Measurements from ENCODE around the gene DFFB. TPM values are rescaled to one million over a fixed set of nuclear protein-coding genes. Genes with fewer than 3 reads are reported as not detected.

Gene DFFB
- total RNA-seq, 1 donor from 2014 or later, result 2.1 TPM

DNA sequence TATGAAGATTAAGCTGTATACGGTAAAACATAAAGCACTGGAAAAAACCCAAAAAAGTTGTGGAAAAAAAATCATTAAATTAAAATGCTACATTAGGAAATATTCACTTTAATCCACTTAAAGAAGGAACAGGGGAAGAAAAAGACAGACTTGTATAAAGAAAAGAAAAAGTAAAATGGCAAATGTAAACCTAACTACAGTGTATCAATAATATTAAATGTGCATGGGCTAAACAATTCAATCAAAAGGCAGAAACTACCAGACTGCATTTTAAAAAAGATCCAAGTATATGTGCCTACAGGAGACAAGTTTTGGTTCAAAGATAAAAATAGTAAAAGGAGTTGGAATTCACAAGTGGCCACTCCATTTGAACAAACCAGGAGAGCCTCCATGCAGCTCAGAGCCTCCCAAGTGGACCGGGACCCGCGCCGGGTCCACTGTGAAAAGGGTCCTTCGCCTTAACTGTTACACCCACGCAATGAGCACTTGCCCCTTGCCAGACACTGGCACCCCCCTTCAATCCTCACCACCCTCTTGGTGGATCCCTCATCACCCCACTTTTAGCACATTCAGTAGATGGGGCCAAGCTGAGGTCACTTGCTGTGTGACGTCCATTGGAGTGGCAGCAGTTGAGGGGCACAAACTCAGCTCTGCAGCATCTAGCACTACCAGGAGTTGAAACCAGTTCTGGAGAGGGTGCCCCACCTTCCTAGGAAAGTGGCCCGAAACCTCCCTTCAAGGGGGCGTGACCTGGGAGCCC is 41.9 kb downstream of the DFFB start:
- Histone ChIP-seq H3K27me3 (ENCODE audit: control insufficient read depth in 3 of 3, insufficient read depth in 3 of 3, low read length in 3 of 3) (no peaks in the 10 kb centered on the region), H3K4me3 (ENCODE audit: low read length in 3 of 3) (peak overlapping the region; percentile 73 to 95 (median 94)), H3K4me1 (ENCODE audit: control insufficient read depth in 3 of 3, insufficient read depth in 3 of 3, low read length in 3 of 3) (peaks cover 6 to 27% (median 7%) of the 10 kb centered on the region in 3 donors), H3K36me3 (ENCODE audit: control insufficient read depth in 3 of 3, insufficient read depth in 3 of 3, low read length in 3 of 3) (peaks cover 0 to 7% (median 4%) of the 10 kb centered on the region in 3 donors), H3K9ac (ENCODE audit: low read depth in 1 of 3, low read length in 3 of 3) (peak overlapping the region; percentile 83 to 99 (median 94)), H3K27ac (ENCODE audit: low read depth, low read length) (peak overlapping the region; percentile 94), H3K9me3 (ENCODE audit: control insufficient read depth in 3 of 3, low read length in 3 of 3) (peaks cover 0 to 4% (median 3%) of the 10 kb centered on the region in 3 donors)

GRCh38 chr1:3899754-3900149 is 42.5 kb downstream of the DFFB start:
- peak overlapping the region; percentile 94 for H3K27ac ChIP-seq (ENCODE audit: low read depth, low read length)
- peaks cover 0 to 4% (median 3%) of the 10 kb centered on the region in 3 donors for H3K9me3 ChIP-seq (ENCODE audit: control insufficient read depth in 3 of 3, low read length in 3 of 3)
- H3K36me3 ChIP-seq (ENCODE audit: control insufficient read depth in 3 of 3, insufficient read depth in 3 of 3, low read length in 3 of 3), result peaks cover 0 to 7% (median 2%) of the 10 kb centered on the region in 3 donors
- peak overlapping the region; percentile 83 to 99 (median 94) for H3K9ac ChIP-seq (ENCODE audit: low read depth in 1 of 3, low read length in 3 of 3)
- H3K27me3 ChIP-seq (ENCODE audit: control insufficient read depth in 3 of 3, insufficient read depth in 3 of 3, low read length in 3 of 3), result no peaks in the 10 kb centered on the region
- peaks cover 6 to 27% (median 7%) of the 10 kb centered on the region in 3 donors for H3K4me1 ChIP-seq (ENCODE audit: control insufficient read depth in 3 of 3, insufficient read depth in 3 of 3, low read length in 3 of 3)
- H3K4me3 ChIP-seq (ENCODE audit: low read length in 3 of 3), result peak overlapping the region; percentile 73 to 95 (median 94)

DNA sequence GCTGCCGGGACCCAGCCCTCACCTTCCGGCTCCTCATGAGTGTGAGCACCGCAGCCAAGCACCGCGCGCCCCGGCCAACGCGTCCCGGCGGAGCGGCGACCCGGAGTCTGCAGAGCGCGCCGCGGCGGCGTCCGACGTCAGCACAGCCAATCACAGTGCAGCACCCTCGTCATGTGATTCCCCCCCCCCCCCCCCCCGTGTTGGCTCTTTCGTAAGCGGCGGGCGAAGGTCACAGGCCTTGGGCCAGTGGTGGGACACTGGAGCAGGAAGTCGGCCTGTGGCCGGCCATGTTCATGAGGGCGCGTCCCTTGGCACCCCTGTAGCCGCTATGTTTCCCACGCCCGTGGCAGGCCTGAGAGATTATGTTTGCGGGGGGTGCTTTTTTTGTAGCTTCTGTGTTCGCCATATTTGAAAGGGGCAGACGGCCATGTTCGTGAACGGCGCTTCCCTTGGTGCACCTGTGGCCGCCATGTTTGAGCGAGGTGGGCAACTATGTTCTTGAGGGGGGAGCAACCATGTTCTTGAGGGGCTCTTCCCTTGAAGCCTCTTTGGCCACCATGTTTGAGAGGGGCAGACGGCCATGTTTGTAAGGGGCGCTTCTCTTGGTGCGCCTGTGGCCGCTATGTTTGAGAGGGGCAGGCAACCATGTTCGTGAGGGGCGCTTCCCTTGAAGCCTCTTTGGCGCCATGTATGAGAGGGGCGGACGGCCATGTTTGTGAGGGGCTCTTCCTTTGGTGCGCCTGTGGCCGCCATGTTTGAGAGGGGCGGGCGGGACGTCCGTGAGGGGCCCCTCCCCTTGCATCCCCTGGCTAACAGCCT is 43.1 kb downstream of the DFFB start, which contains the start of gene C1orf174:
Gene C1orf174 (minus strand): TSS at position 123 of the 819 bp plus-strand sequence. CDS start 86 bp downstream, at position 37.
- H3K4me1 ChIP-seq (ENCODE audit: control insufficient read depth in 3 of 3, insufficient read depth in 3 of 3, low read length in 3 of 3), result peaks cover 6 to 26% (median 7%) of the 10 kb centered on the region in 3 donors
- peak within 1 kb of the TSS; percentile 94 for H3K27ac ChIP-seq (ENCODE audit: low read depth, low read length)
- peak within 1 kb of the TSS; percentile 94 to 99 (median 97) for H3K9ac ChIP-seq (ENCODE audit: low read depth in 1 of 3, low read length in 3 of 3)
- H3K36me3 ChIP-seq (ENCODE audit: control insufficient read depth in 3 of 3, insufficient read depth in 3 of 3, low read length in 3 of 3), result peaks cover 0 to 6% (median 0%) of the 10 kb centered on the region in 3 donors
- H3K4me3 ChIP-seq (ENCODE audit: low read length in 3 of 3), result peak within 1 kb of the TSS; percentile 85 to 95 (median 94)
- H3K9me3 ChIP-seq (ENCODE audit: control insufficient read depth in 3 of 3, low read length in 3 of 3), result peaks cover 0 to 4% (median 3%) of the 10 kb centered on the region in 3 donors
- no peaks in the 10 kb centered on the region for H3K27me3 ChIP-seq (ENCODE audit: control insufficient read depth in 3 of 3, insufficient read depth in 3 of 3, low read length in 3 of 3)

GRCh38 chr1:3900969-3901529 is 43.8 kb downstream of the DFFB start:
- H3K9ac ChIP-seq (ENCODE audit: low read depth in 1 of 3, low read length in 3 of 3), result peak overlapping the region; percentile 94 to 99 (median 97)
- H3K4me3 ChIP-seq (ENCODE audit: low read length in 3 of 3), result peak overlapping the region; percentile 85 to 95 (median 94)
- peak overlapping the region; percentile 94 for H3K27ac ChIP-seq (ENCODE audit: low read depth, low read length)
- H3K27me3 ChIP-seq (ENCODE audit: control insufficient read depth in 3 of 3, insufficient read depth in 3 of 3, low read length in 3 of 3), result no peaks in the 10 kb centered on the region
- H3K36me3 ChIP-seq (ENCODE audit: control insufficient read depth in 3 of 3, insufficient read depth in 3 of 3, low read length in 3 of 3), result no peaks in the 10 kb centered on the region
- peaks cover 6 to 24% (median 7%) of the 10 kb centered on the region in 3 donors for H3K4me1 ChIP-seq (ENCODE audit: control insufficient read depth in 3 of 3, insufficient read depth in 3 of 3, low read length in 3 of 3)
- peaks cover 0 to 4% (median 3%) of the 10 kb centered on the region in 3 donors for H3K9me3 ChIP-seq (ENCODE audit: control insufficient read depth in 3 of 3, low read length in 3 of 3)

GRCh38 chr1:3902111-3902511 is 44.8 kb downstream of the DFFB start:
- H3K36me3 ChIP-seq (ENCODE audit: control insufficient read depth in 3 of 3, insufficient read depth in 3 of 3, low read length in 3 of 3), result no peaks in the 10 kb centered on the region
- peaks cover 0 to 4% (median 3%) of the 10 kb centered on the region in 3 donors for H3K9me3 ChIP-seq (ENCODE audit: control insufficient read depth in 3 of 3, low read length in 3 of 3)
- H3K27ac ChIP-seq (ENCODE audit: low read depth, low read length), result no peak overlapping the region
- H3K4me1 ChIP-seq (ENCODE audit: control insufficient read depth in 3 of 3, insufficient read depth in 3 of 3, low read length in 3 of 3), result peaks cover 6 to 24% (median 7%) of the 10 kb centered on the region in 3 donors
- H3K4me3 ChIP-seq (ENCODE audit: low read length in 3 of 3), result no peak overlapping the region
- no peaks in the 10 kb centered on the region for H3K27me3 ChIP-seq (ENCODE audit: control insufficient read depth in 3 of 3, insufficient read depth in 3 of 3, low read length in 3 of 3)
- no peak overlapping the region for H3K9ac ChIP-seq (ENCODE audit: low read depth in 1 of 3, low read length in 3 of 3)

DNA sequence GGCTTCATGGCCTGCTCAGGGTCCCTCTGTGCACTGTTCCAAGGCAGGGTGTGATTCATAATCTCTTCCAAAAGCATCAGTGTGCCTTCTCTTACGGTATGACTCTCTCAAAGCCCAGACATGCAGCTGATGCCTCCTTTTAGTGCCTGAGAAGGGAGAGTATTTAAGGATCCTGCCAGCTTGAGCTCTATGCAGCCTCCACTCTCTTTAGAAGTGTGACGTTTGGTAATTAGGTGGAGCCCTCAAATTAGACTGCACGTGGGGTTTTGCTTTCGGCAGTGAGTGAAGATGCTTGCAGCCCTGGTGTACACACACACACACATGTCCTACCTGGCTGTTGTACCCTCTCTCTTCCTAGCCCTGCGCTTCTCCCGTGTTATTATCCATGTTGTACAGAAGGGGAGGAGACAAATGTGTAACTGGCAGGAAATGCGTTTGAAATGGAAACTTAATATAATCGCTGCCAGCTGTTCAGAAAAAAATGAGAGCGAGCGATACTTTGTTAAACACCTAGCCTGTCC is 45.4 kb downstream of the DFFB start:
- peaks cover 6 to 24% (median 7%) of the 10 kb centered on the region in 3 donors for H3K4me1 ChIP-seq (ENCODE audit: control insufficient read depth in 3 of 3, insufficient read depth in 3 of 3, low read length in 3 of 3)
- no peaks in the 10 kb centered on the region for H3K36me3 ChIP-seq (ENCODE audit: control insufficient read depth in 3 of 3, insufficient read depth in 3 of 3, low read length in 3 of 3)
- no peak overlapping the region for H3K27ac ChIP-seq (ENCODE audit: low read depth, low read length)
- no peak overlapping the region for H3K9ac ChIP-seq (ENCODE audit: low read depth in 1 of 3, low read length in 3 of 3)
- no peaks in the 10 kb centered on the region for H3K27me3 ChIP-seq (ENCODE audit: control insufficient read depth in 3 of 3, insufficient read depth in 3 of 3, low read length in 3 of 3)
- peaks cover 0 to 4% (median 3%) of the 10 kb centered on the region in 3 donors for H3K9me3 ChIP-seq (ENCODE audit: control insufficient read depth in 3 of 3, low read length in 3 of 3)
- no peak overlapping the region for H3K4me3 ChIP-seq (ENCODE audit: low read length in 3 of 3)

DNA sequence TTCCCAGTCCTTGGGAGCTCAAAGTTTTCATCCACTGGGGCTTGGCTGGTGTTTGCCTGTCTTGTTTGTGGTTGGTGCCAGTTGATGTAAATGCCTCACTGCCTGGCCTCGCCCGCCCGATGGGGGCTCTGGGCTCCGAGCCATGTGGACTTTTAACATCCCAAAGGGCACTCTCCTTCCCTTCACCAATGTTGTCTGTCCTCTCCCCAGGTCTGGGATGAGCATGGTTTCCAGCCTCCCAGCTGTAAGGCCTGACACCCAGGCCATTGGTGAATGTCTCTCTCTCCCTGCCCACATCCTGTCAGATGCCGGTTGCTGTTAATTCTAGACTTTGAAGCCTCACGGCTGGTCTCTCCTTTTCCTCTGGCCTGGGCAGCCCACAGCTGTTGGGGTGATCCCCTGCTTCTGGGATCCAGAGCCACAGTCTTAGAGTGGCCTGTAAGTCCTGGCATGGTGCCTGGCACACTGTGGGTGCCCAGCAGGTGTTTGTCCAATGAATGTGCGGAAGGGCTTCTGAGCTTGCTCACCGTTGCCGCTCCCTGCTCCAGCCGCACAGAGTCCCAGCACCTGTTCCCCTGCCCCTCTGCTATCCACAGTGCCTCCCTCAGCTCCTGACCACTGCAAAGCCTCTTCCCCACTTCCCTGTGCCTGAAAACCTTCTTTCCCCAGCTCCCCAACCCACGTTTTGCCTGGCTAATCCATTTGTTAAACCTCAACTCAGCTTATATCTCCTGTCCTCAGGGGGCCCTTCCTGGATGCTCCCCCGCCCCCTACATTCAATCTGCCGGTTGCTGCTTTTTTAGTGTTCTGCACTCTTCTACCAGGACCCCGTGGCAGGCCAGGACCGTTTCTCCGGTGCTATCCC is 46.1 kb downstream of the DFFB start:
- Histone ChIP-seq H3K27me3 (ENCODE audit: control insufficient read depth in 3 of 3, insufficient read depth in 3 of 3, low read length in 3 of 3) (no peaks in the 10 kb centered on the region), H3K27ac (ENCODE audit: low read depth, low read length) (no peak overlapping the region), H3K36me3 (ENCODE audit: control insufficient read depth in 3 of 3, insufficient read depth in 3 of 3, low read length in 3 of 3) (no peaks in the 10 kb centered on the region), H3K9ac (ENCODE audit: low read depth in 1 of 3, low read length in 3 of 3) (peak overlapping the region in 1 of 3 donors; percentile 45), H3K9me3 (ENCODE audit: control insufficient read depth in 3 of 3, low read length in 3 of 3) (peaks cover 0 to 3% (median 0%) of the 10 kb centered on the region in 3 donors), H3K4me1 (ENCODE audit: control insufficient read depth in 3 of 3, insufficient read depth in 3 of 3, low read length in 3 of 3) (peaks cover 6 to 24% (median 7%) of the 10 kb centered on the region in 3 donors), H3K4me3 (ENCODE audit: low read length in 3 of 3) (no peak overlapping the region)

DNA sequence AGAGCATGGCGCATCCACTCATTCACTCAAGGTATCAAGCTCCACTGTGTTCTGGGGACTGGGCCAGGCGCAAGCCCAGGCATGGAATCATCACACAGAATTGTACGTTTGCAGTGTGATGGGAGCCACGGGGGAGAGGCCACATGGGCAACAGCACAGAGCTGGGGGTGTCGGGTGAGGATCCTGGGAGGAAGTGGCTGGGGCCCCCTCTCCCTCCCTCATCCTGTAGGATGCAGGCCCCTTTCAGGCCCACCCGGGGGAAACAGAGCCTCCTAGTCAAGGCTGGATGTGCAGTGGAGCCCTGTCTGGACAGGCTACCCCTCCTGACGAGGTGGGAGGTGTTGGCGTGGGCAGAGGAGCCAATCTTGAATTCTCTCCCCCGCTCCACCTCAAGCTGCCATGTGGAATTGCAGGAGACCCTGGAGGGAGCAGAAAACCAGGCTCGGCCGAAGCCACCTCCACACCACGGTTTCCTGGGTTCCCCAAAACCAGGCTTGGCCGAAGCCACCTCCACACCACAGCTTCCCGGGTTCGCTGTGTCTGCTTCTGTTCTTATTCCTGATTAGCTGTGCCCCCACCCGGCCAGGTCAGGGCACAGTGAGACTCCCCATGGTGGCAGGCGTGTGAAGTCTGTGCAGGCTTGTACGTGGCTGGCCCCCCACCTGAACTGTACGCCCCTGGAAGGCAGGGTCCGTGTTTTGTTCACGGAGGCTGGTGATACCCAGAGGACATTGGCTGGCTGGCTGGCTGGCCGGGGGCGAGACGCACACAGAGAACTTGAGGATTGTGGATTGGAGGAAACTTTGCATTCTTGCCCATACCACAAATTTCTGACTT is 46.9 kb downstream of the DFFB start:
- H3K27ac ChIP-seq (ENCODE audit: low read depth, low read length), result no peak overlapping the region
- H3K4me3 ChIP-seq (ENCODE audit: low read length in 3 of 3), result no peak overlapping the region
- H3K27me3 ChIP-seq (ENCODE audit: control insufficient read depth in 3 of 3, insufficient read depth in 3 of 3, low read length in 3 of 3), result peaks cover 0 to 5% (median 4%) of the 10 kb centered on the region in 3 donors
- H3K9ac ChIP-seq (ENCODE audit: low read depth in 1 of 3, low read length in 3 of 3), result no peak overlapping the region
- H3K9me3 ChIP-seq (ENCODE audit: control insufficient read depth in 3 of 3, low read length in 3 of 3), result no peaks in the 10 kb centered on the region
- no peaks in the 10 kb centered on the region for H3K36me3 ChIP-seq (ENCODE audit: control insufficient read depth in 3 of 3, insufficient read depth in 3 of 3, low read length in 3 of 3)
- peaks cover 3 to 22% (median 6%) of the 10 kb centered on the region in 3 donors for H3K4me1 ChIP-seq (ENCODE audit: control insufficient read depth in 3 of 3, insufficient read depth in 3 of 3, low read length in 3 of 3)
